PFSK-1 (cell line): ENCODE data around the gene LRRC47.

ENCODE experiments used
- FOXP2 ChIP-seq: optimal IDR thresholded peaks from 2 replicates; pipeline ENCODE3; 2011; ENCODE audit warnings: borderline replicate concordance, control low read depth, inconsistent platforms; ENCODE audit not compliant: insufficient read depth; ENCODE audit errors: extremely low read length, extremely low read depth
- POLR2AphosphoS5 ChIP-seq: IDR thresholded peaks from 2 replicates; pipeline ENCODE4 v1.6.1; 2012; ENCODE audit warnings: low read depth, mild to moderate bottlenecking, control low read depth, low read length, moderate library complexity
- TAF1 ChIP-seq: IDR thresholded peaks from 2 replicates; pipeline ENCODE4 v1.6.1; 2012; ENCODE audit warnings: low read length, control low read depth, borderline replicate concordance; ENCODE audit not compliant: insufficient read depth

GRCh38 chr1:3816331-3817137 lies 20.2 kb upstream of the LRRC47 start:
- TF ChIP-seq POLR2AphosphoS5: no peak
- no peak for TF ChIP-seq TAF1
- TF ChIP-seq FOXP2: no peak
